ENCODE measurements around the gene L3MBTL4. TPM values are rescaled to one million over a fixed set of nuclear protein-coding genes. Genes with fewer than 3 reads are reported as not detected.

Gene L3MBTL4
- total RNA-seq, 1 experiment from 2014 or later, result 0.87 TPM

- CTCF ChIA-PET, result no interaction called here
- Histone ChIP-seq H3K27me3 (ENCODE audit: control insufficient read depth, insufficient read depth, low read length) (no peaks in the 10 kb centered on the region), H3K4me3 (ENCODE audit: low read depth in 2 of 2, low read length in 2 of 2) (no peak overlapping the region), H3K36me3 (ENCODE audit: control insufficient read depth, insufficient read depth, low read length) (no peaks in the 10 kb centered on the region), H3K4me1 (ENCODE audit: control insufficient read depth, insufficient read depth, low read length) (no peaks in the 10 kb centered on the region), H3K27ac (ENCODE audit: low read length) (no peak overlapping the region), H3K9me3 (ENCODE audit: control insufficient read depth, insufficient read depth, low read depth, low read length) (no peaks in the 10 kb centered on the region)
- no TSS peak for BruUV-seq (replicated peaks)
- no peak for DNase-seq (ENCODE audit: low read depth, low spot score)
- POLR2A ChIA-PET, result no interaction called here
- ATAC-seq, result no peak
- TF ChIP-seq TCF7L2 (IDR thresholded peaks at IDR 0.05; ENCODE audit: low read depth, low read length), result no peak
- TF ChIP-seq, protein P1, sequence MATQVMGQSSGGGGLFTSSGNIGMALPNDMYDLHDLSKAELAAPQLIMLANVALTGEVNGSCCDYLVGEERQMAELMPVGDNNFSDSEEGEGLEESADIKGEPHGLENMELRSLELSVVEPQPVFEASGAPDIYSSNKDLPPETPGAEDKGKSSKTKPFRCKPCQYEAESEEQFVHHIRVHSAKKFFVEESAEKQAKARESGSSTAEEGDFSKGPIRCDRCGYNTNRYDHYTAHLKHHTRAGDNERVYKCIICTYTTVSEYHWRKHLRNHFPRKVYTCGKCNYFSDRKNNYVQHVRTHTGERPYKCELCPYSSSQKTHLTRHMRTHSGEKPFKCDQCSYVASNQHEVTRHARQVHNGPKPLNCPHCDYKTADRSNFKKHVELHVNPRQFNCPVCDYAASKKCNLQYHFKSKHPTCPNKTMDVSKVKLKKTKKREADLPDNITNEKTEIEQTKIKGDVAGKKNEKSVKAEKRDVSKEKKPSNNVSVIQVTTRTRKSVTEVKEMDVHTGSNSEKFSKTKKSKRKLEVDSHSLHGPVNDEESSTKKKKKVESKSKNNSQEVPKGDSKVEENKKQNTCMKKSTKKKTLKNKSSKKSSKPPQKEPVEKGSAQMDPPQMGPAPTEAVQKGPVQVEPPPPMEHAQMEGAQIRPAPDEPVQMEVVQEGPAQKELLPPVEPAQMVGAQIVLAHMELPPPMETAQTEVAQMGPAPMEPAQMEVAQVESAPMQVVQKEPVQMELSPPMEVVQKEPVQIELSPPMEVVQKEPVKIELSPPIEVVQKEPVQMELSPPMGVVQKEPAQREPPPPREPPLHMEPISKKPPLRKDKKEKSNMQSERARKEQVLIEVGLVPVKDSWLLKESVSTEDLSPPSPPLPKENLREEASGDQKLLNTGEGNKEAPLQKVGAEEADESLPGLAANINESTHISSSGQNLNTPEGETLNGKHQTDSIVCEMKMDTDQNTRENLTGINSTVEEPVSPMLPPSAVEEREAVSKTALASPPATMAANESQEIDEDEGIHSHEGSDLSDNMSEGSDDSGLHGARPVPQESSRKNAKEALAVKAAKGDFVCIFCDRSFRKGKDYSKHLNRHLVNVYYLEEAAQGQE (IDR thresholded peaks at IDR 0.05; ENCODE audit: insufficient read depth in 1 of 2, low read depth in 2 of 2, low read length in 1 of 2), result no peak
- TF ChIP-seq CTCF (IDR thresholded peaks at IDR 0.05), result no peak
- TF ChIP-seq POLR2AphosphoS5 (IDR thresholded peaks at IDR 0.05; ENCODE audit: low read depth, low read length), result no peak
- TF ChIP-seq SIN3A (IDR thresholded peaks at IDR 0.05; ENCODE audit: borderline replicate concordance, insufficient read depth, low read depth, low read length), result no peak
- in situ Hi-C loops (cut with HindIII; ENCODE audit: low pct_unique_long_range_greater_than_20kb, low sequenced_read_pairs), result no loop called here
- intact Hi-C loops (cut with micrococcal nuclease; ENCODE audit: unreplicated experiment), result no loop called here
Observed at GRCh38 chr18:6281874-6282273, 132.8 kb downstream of the L3MBTL4 start.

- CTCF ChIA-PET, result no interaction called here
- DNase-seq (ENCODE audit: low read depth, low spot score) (no peak), ATAC-seq (no peak)
- H3K4me1 ChIP-seq (ENCODE audit: control insufficient read depth, insufficient read depth, low read length), result no peaks in the 10 kb centered on the region
- no peaks in the 10 kb centered on the region for H3K36me3 ChIP-seq (ENCODE audit: control insufficient read depth, insufficient read depth, low read length)
- POLR2A ChIA-PET, result no interaction called here
- no peak overlapping the region for H3K27ac ChIP-seq (ENCODE audit: low read length)
- H3K27me3 ChIP-seq (ENCODE audit: control insufficient read depth, insufficient read depth, low read length), result no peaks in the 10 kb centered on the region
- no TSS peak for BruUV-seq (replicated peaks)
- H3K9me3 ChIP-seq (ENCODE audit: control insufficient read depth, insufficient read depth, low read depth, low read length), result no peaks in the 10 kb centered on the region
- TF ChIP-seq TCF7L2 (IDR thresholded peaks at IDR 0.05; ENCODE audit: low read depth, low read length) (no peak), SIN3A (IDR thresholded peaks at IDR 0.05; ENCODE audit: borderline replicate concordance, insufficient read depth, low read depth, low read length) (no peak), CTCF (IDR thresholded peaks at IDR 0.05) (no peak), POLR2AphosphoS5 (IDR thresholded peaks at IDR 0.05; ENCODE audit: low read depth, low read length) (no peak)
- TF ChIP-seq, protein P1 (IDR thresholded peaks at IDR 0.05; ENCODE audit: insufficient read depth in 1 of 2, low read depth in 2 of 2, low read length in 1 of 2), result no peak
- intact Hi-C loops (cut with micrococcal nuclease; ENCODE audit: unreplicated experiment), result no loop called here
- no peak overlapping the region for H3K4me3 ChIP-seq (ENCODE audit: low read depth in 2 of 2, low read length in 2 of 2)
- in situ Hi-C loops (cut with HindIII; ENCODE audit: low pct_unique_long_range_greater_than_20kb, low sequenced_read_pairs), result no loop called here
Observed at GRCh38 chr18:6280211-6280743, 134.4 kb downstream of the L3MBTL4 start.

All from Panc1 (cell line).